Jurkat, Clone E6-1 (cell line): ENCODE results near the gene SEMA3F.

Experiments used
- DNase-seq: peaks from one replicate; pipeline ENCODE4 v3.0.0-alpha.2; 2011; ENCODE audit warnings: low read depth, low spot score
- H3K4me3 ChIP-seq: 2 replicates; pipeline ENCODE4 v1.5.1; 2011; ENCODE audit warnings: mild to moderate bottlenecking, low read length, control low read depth, moderate library complexity

SEMA3F gene

GRCh38 chr3:50238549-50239026 lies 83.5 kb downstream of the SEMA3F start:
- DNase-seq: no peak
- H3K4me3 ChIP-seq: peak overlapping the region; percentile 93
